H1 (cell line): ENCODE results near the gene TMC4. TPM values are rescaled to one million over a fixed set of nuclear protein-coding genes. Genes with fewer than 3 reads are reported as not detected.
"Not testable (repeated sequence)": the region's sequence is repeated elsewhere in the genome, so short reads cannot be mapped to it uniquely, and the experiment has no call there.

ENCODE experiments used
- CTCF ChIA-PET: fragments of 300-600 bp; sonication (Branson Sonifier 250); formaldehyde crosslinking; loops from one replicate; lab custom pipeline; 2021; ENCODE audit not compliant: partially characterized antibody; lab: Charles Lee
- POLR2A ChIA-PET: fragments of 300-600 bp; sonication (Branson Sonifier 250); formaldehyde crosslinking; loops from one replicate; lab custom pipeline; 2021; ENCODE audit warnings: inconsistent platforms; ENCODE audit not compliant: partially characterized antibody; lab: Charles Lee
- DNase-seq, 2 experiments: peaks; one replicate each; pipeline versions ENCODE4 v3.0.0 to v3.0.0-alpha.2; 2010 to 2022; ENCODE audit warnings: low spot score in 2 of 2, low read depth in 1 of 2, mixed read lengths in 1 of 2
- FAIRE-seq: peaks from 2 replicates; lab custom pipeline; 2011; peaks lifted over from hg19 to GRCh38; lab: Jason Lieb, UNC
- H2AFZ ChIP-seq: 2 replicates; pipeline ENCODE4 v1.8.1; 2012; ENCODE audit warnings: low read length, inconsistent platforms
- H2AK5ac ChIP-seq: 2 replicates; pipeline ENCODE4 v1.6.1; 2013; ENCODE audit warnings: low read depth, low read length
- H2BK120ac ChIP-seq: replicated peaks from 2 replicates; pipeline ENCODE3; 2013; ENCODE audit warnings: low read depth, low read length, inconsistent platforms
- H2BK12ac ChIP-seq: 2 replicates; pipeline ENCODE4 v1.6.1; 2013; ENCODE audit warnings: low read depth, low read length
- H2BK15ac ChIP-seq: 2 replicates; pipeline ENCODE4 v1.6.1; 2013; ENCODE audit warnings: low read length
- H2BK20ac ChIP-seq: 2 replicates; pipeline ENCODE4 v1.6.1; 2013; ENCODE audit warnings: low read length
- H2BK5ac ChIP-seq: 2 replicates; pipeline ENCODE4 v1.6.1; 2013; ENCODE audit warnings: low read depth, low read length
- H3K14ac ChIP-seq: 2 replicates; pipeline ENCODE4 v1.6.1; 2013; ENCODE audit warnings: inconsistent platforms; ENCODE audit not compliant: insufficient read length
- H3K18ac ChIP-seq: 2 replicates; pipeline ENCODE4 v1.6.1; 2013; ENCODE audit warnings: low read length; ENCODE audit errors: extremely low read depth
- H3K23ac ChIP-seq: 2 replicates; pipeline ENCODE4 v1.6.1; 2013; ENCODE audit warnings: inconsistent platforms; ENCODE audit not compliant: insufficient read length
- H3K23me2 ChIP-seq: 2 replicates; pipeline ENCODE4 v1.6.1; 2013; ENCODE audit warnings: low read depth, low read length
- H3K27ac ChIP-seq: 2 replicates; pipeline ENCODE4 v1.6.1; 2011; ENCODE audit warnings: low read depth, low read length, inconsistent platforms
- H3K27me3 ChIP-seq, 4 experiments: replicated peaks in 1 of 4; 1 replicate in 1 of 4; 2 replicates in 3 of 4; pipeline versions ENCODE4 v1.6.1 to v1.8.1; 2011 to 2013; ENCODE audit warnings: low read length in 3 of 4, mild to moderate bottlenecking in 3 of 4, inconsistent platforms in 2 of 4, mixed read lengths in 2 of 4, moderate library complexity in 1 of 4; ENCODE audit not compliant: control insufficient read depth in 3 of 4, insufficient read depth in 3 of 4; ENCODE audit errors: extremely low read depth in 1 of 4
- H3K36me3 ChIP-seq, 4 experiments: 2 replicates each; pipeline versions ENCODE4 v1.6.1 to v1.8.1; 2011 to 2013; ENCODE audit warnings: mild to moderate bottlenecking in 4 of 4, low read length in 3 of 4, moderate library complexity in 2 of 4, control low read depth in 1 of 4, inconsistent platforms in 1 of 4; ENCODE audit not compliant: insufficient read depth in 4 of 4, control insufficient read depth in 2 of 4
- H3K4ac ChIP-seq: replicated peaks from 2 replicates; pipeline ENCODE3; 2013; ENCODE audit warnings: low read length, low read depth, mixed read lengths, inconsistent platforms; ENCODE audit not compliant: insufficient read length
- H3K4me1 ChIP-seq, 4 experiments: replicated peaks in 1 of 4; 1 replicate in 1 of 4; 2 replicates in 3 of 4; pipeline versions ENCODE4 v1.6.1 to v1.8.1; 2011 to 2013; ENCODE audit warnings: low read length in 3 of 4, inconsistent platforms in 2 of 4, mixed read lengths in 1 of 4; ENCODE audit not compliant: insufficient read depth in 4 of 4, control insufficient read depth in 3 of 4
- H3K4me2 ChIP-seq, 2 experiments: 2 replicates each; pipeline versions ENCODE4 v1.6.1 to v1.8.1; 2011 to 2013; ENCODE audit warnings: low read depth in 2 of 2, low read length in 2 of 2, control low read depth in 1 of 2, inconsistent platforms in 1 of 2, mild to moderate bottlenecking in 1 of 2; ENCODE audit not compliant: insufficient read depth in 1 of 2
- H3K4me3 ChIP-seq, 4 experiments: fragments of 200-600, 300-600 bp in 1 of 4; sonication (generic), shearing (Covaris generic), sonication (Bioruptor Twin) in 1 of 4; 2 replicates each; pipeline versions ENCODE4 v1.5.1 to v1.8.1; 2011 to 2016; ENCODE audit warnings: low read length in 4 of 4, low read depth in 3 of 4, control low read depth in 2 of 4, inconsistent platforms in 2 of 4, mild to moderate bottlenecking in 2 of 4, mixed read lengths in 1 of 4, moderate library complexity in 1 of 4; ENCODE audit not compliant: insufficient read depth in 2 of 4; ENCODE audit errors: extremely low read depth in 1 of 4
- H3K56ac ChIP-seq: replicated peaks from 2 replicates; pipeline ENCODE3; 2013; ENCODE audit warnings: low read depth, mild to moderate bottlenecking, mixed read lengths, low read length, inconsistent platforms; ENCODE audit not compliant: insufficient read length
- H3K79me1 ChIP-seq: 2 replicates; pipeline ENCODE4 v1.6.1; 2013; ENCODE audit warnings: low read depth, low read length, control low read depth
- H3K79me2 ChIP-seq, 2 experiments: 2 replicates each; pipeline versions ENCODE4 v1.6.1 to v1.8.1; 2012 to 2013; ENCODE audit warnings: low read length in 2 of 2, mild to moderate bottlenecking in 2 of 2, inconsistent platforms in 1 of 2; ENCODE audit not compliant: insufficient read depth in 2 of 2, control insufficient read depth in 1 of 2
- H3K9ac ChIP-seq, 4 experiments: replicated peaks in 1 of 4; 1 replicate in 1 of 4; 2 replicates in 3 of 4; pipeline versions ENCODE4 v1.6.1 to v1.8.1; 2011 to 2013; ENCODE audit warnings: low read depth in 3 of 4, low read length in 3 of 4, control low read depth in 2 of 4, mild to moderate bottlenecking in 2 of 4, moderate library complexity in 2 of 4, inconsistent platforms in 1 of 4; ENCODE audit errors: extremely low read depth in 1 of 4
- H3K9me3 ChIP-seq, 2 experiments: 2 replicates each; pipeline versions ENCODE4 v1.6.1 to v1.8.1; 2012 to 2013; ENCODE audit warnings: mild to moderate bottlenecking in 2 of 2, moderate library complexity in 2 of 2, control low read depth in 1 of 2, inconsistent platforms in 1 of 2, low read depth in 1 of 2, low read length in 1 of 2, mixed read lengths in 1 of 2; ENCODE audit not compliant: insufficient read depth in 2 of 2
- H4K20me1 ChIP-seq, 2 experiments: replicated peaks in 1 of 2; 2 replicates each; pipeline versions ENCODE3 to v1.8.1; 2011 to 2013; ENCODE audit warnings: inconsistent platforms in 2 of 2, low read length in 2 of 2, mild to moderate bottlenecking in 1 of 2; ENCODE audit not compliant: insufficient read depth in 2 of 2, control insufficient read depth in 1 of 2
- H4K5ac ChIP-seq: 2 replicates; pipeline ENCODE4 v1.6.1; 2013; ENCODE audit warnings: low read length, low read depth, mixed read lengths, inconsistent platforms; ENCODE audit not compliant: insufficient read length
- H4K8ac ChIP-seq: 2 replicates; pipeline ENCODE4 v1.8.0; 2013; ENCODE audit warnings: mild to moderate bottlenecking, moderate library complexity, low read length, inconsistent platforms; ENCODE audit not compliant: insufficient read depth; ENCODE audit errors: extremely low read depth
- H4K91ac ChIP-seq: replicated peaks from 2 replicates; pipeline ENCODE3; 2013; ENCODE audit warnings: low read length, mixed read lengths, inconsistent platforms; ENCODE audit not compliant: insufficient read length
- WGBS, 2 experiments: shearing (Covaris generic) in 1 of 2; methylation state at CpG; one replicate each; pipeline versions ENCODE4 v1.1.6 to v1.1.7; 2013 to 2015; ENCODE audit warnings: low lambda C conversion rate in 2 of 2, mixed read lengths in 2 of 2, inconsistent platforms in 1 of 2, low coverage in 1 of 2, missing lambda C conversion rate in 1 of 2; ENCODE audit not compliant: insufficient replicate concordance in 2 of 2, insufficient coverage in 1 of 2, insufficient read length in 1 of 2; ENCODE audit errors: extremely low coverage in 1 of 2, missing lambda C conversion rate in 1 of 2; 5-methylcytosine and 5-hydroxymethylcytosine counted together
- polyA plus RNA-seq, 7 experiments: library from polyadenylated mRNA; depleted of rRNA in 3 of 7; stranded (reverse) in 5 of 7; unstranded in 2 of 7; fragments of >200 nt in 5 of 7; fragments of 200-250 nt in 2 of 7; gene quantifications; 1 replicate in 5 of 7; 2 replicates in 1 of 7; 4 replicates in 1 of 7; pipeline versions ENCODE4 v1.2.1 to v1.2.3, GENCODE V29; 2011 to 2013; ENCODE audit warnings: missing spikeins in 2 of 7, mixed read lengths in 2 of 7
- total RNA-seq: library from RNA; stranded (reverse); fragmentation: NEBNext Ultra II Directional; extraction: Animal tissue kit (Norgen Biotek cat#: 25700); gene quantifications from 2 replicates; pipeline ENCODE4 v1.2.1, GENCODE V29; 2021

The TMC4 gene
- total and polyA plus RNA-seq, 2 of the 8 experiments (the other 6 are each of a cell fraction or from before 2014, with no cell fraction given), result 5.5 to 6.3 TPM

DNA sequence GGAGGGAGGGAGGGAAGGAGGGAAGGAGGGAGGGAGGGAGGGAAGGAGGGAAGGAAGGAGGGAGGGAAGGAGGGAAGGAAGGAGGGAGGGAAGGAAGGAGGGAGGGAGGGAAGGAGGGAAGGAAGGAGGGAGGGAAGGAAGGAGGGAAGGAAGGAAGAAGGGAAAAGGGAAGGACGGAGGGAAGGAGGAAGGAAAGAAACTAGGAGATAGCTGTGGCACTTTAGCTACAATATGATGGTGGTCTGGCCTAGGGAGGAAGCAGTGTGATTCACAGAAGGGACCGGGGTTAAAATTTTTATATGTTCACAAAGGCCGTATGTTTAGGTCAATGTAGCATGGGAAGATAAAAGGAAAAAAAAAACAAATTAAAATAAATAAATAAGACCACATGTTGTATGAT lies 8.9 kb upstream of the TMC4 start:
- not testable (repeated sequence) for H4K8ac ChIP-seq, DNase-seq, H3K79me1 ChIP-seq, H2BK15ac ChIP-seq, H3K9ac ChIP-seq, H2AFZ ChIP-seq, H4K91ac ChIP-seq, H2BK5ac ChIP-seq, H2AK5ac ChIP-seq, H2BK20ac ChIP-seq, H3K56ac ChIP-seq, H3K27me3 ChIP-seq, H4K5ac ChIP-seq, H3K79me2 ChIP-seq, H2BK120ac ChIP-seq, H3K14ac ChIP-seq, H3K4ac ChIP-seq, H3K23me2 ChIP-seq, H2BK12ac ChIP-seq, H3K18ac ChIP-seq, H3K23ac ChIP-seq, H3K27ac ChIP-seq, FAIRE-seq, H3K9me3 ChIP-seq, H3K4me3 ChIP-seq, H3K4me1 ChIP-seq, H3K4me2 ChIP-seq
- whole genome bisulfite sequencing, 2 experiments, result 92% methylated on average over 2 of the region's 3 CpGs; no CpG with 5 or more reads in 1 of the 2 experiments
- ChIA-PET POLR2A (interaction anchor here (0.6 to 28.7 kb wide), 3 partner anchors 10 to 153 kb away, joined by 3 to 909 read pairs (median 5); partner anchors contain the start of gene RPS9), CTCF (interaction anchor here (1.0 to 2.1 kb wide), 2 partner anchors 9 to 209 kb away, joined by 3 to 6 read pairs; partner anchors contain the start of gene TMC4)
- H3K36me3 ChIP-seq, result peaks cover 6 to 14% (median 7%) of the 10 kb centered on the region in 4 experiments; a peak in 6 of 8 replicates
- H4K20me1 ChIP-seq, result peaks cover 10 to 19% of the 10 kb centered on the region in 2 experiments
